Fibroblast of lung (primary cell): Measurements from ENCODE around the gene CLPX. TPM values are rescaled to one million over a fixed set of nuclear protein-coding genes. Genes with fewer than 3 reads are reported as not detected.
"Not testable (repeated sequence)": the region's sequence is repeated elsewhere in the genome, so short reads cannot be mapped to it uniquely, and the experiment has no call there.

ENCODE experiments used
- DNase-seq, 2 donors: peaks; one replicate each; pipeline versions ENCODE4 v3.0.0 to v3.0.0-alpha.2; 2010; ENCODE audit warnings: low read depth in 2 of 2
- H2AFZ ChIP-seq: 2 replicates; pipeline ENCODE4 v1.5.1; 2012; ENCODE audit warnings: low read length, control low read depth, inconsistent platforms
- H3K27ac ChIP-seq: 2 replicates; pipeline ENCODE4 v1.5.1; 2011; ENCODE audit warnings: low read length, control low read depth; ENCODE audit not compliant: insufficient read depth
- H3K27me3 ChIP-seq: 2 replicates; pipeline ENCODE4 v1.5.1; 2011; ENCODE audit warnings: mild to moderate bottlenecking, low read length; ENCODE audit not compliant: control insufficient read depth, insufficient read depth
- H3K36me3 ChIP-seq: 2 replicates; pipeline ENCODE4 v1.5.1; 2011; ENCODE audit warnings: low read length; ENCODE audit not compliant: control insufficient read depth, insufficient read depth
- H3K4me1 ChIP-seq: 2 replicates; pipeline ENCODE4 v1.5.1; 2011; ENCODE audit warnings: low read length; ENCODE audit not compliant: control insufficient read depth, insufficient read depth; ENCODE audit errors: extremely low read depth
- H3K4me2 ChIP-seq: 2 replicates; pipeline ENCODE4 v1.5.1; 2011; ENCODE audit warnings: low read length, control low read depth; ENCODE audit not compliant: insufficient read depth; ENCODE audit errors: extremely low read depth
- H3K4me3 ChIP-seq, 4 experiments: fragments of 200-600 bp in 1 of 4; sonication (generic) in 1 of 4; replicated peaks in 1 of 4; 2 replicates each; pipeline ENCODE4 v1.5.1; 2011 to 2016; ENCODE audit warnings: low read length in 4 of 4, low read depth in 3 of 4, mild to moderate bottlenecking in 3 of 4, control low read depth in 2 of 4, inconsistent platforms in 1 of 4, mixed read lengths in 1 of 4; ENCODE audit not compliant: insufficient read depth in 1 of 4; ENCODE audit errors: control extremely low read depth in 1 of 4
- H3K79me2 ChIP-seq: 2 replicates; pipeline ENCODE4 v1.5.1; 2012; ENCODE audit warnings: mild to moderate bottlenecking, low read length, inconsistent platforms; ENCODE audit not compliant: control insufficient read depth, insufficient read depth
- H3K9ac ChIP-seq: 2 replicates; pipeline ENCODE4 v1.5.1; 2011; ENCODE audit warnings: mild to moderate bottlenecking, low read length, control low read depth; ENCODE audit not compliant: insufficient read depth
- H3K9me3 ChIP-seq: 2 replicates; pipeline ENCODE4 v1.5.1; 2012; ENCODE audit warnings: low read depth, low read length; ENCODE audit not compliant: control insufficient read depth, insufficient read depth
- H4K20me1 ChIP-seq: 2 replicates; pipeline ENCODE4 v1.5.1; 2011; ENCODE audit warnings: low read length; ENCODE audit not compliant: control insufficient read depth, insufficient read depth; ENCODE audit errors: extremely low read depth
- EZH2 ChIP-seq: IDR thresholded peaks from 2 replicates; pipeline ENCODE4 v1.5.1; 2012; ENCODE audit warnings: low read length, control low read depth, mild to moderate bottlenecking; ENCODE audit errors: missing control alignments
- polyA plus RNA-seq, 2 donors: library from polyadenylated mRNA; depleted of rRNA in 1 of 2; stranded (reverse) in 1 of 2; unstranded in 1 of 2; fragments of >200 nt; gene quantifications; 2 replicates each; pipeline ENCODE4 v1.2.1, GENCODE V29; 2011 to 2012; ENCODE audit warnings: missing spikeins in 1 of 2
- total RNA-seq: library from RNA; depleted of rRNA; stranded (reverse); fragments of >200 nt; gene quantifications from 2 replicates; pipeline ENCODE4 v1.2.1, GENCODE V29; 2014
- TF ChIP-seq, protein P1 (sequence below), 2 donors: IDR thresholded peaks in 1 of 2; conservative IDR thresholded peaks in 1 of 2; 1 replicate in 1 of 2; 2 replicates in 1 of 2; pipeline ENCODE4 v1.5.1; 2011 to 2012; ENCODE audit warnings: low read length in 2 of 2, control low read depth in 1 of 2, inconsistent platforms in 1 of 2, low read depth in 1 of 2, mild to moderate bottlenecking in 1 of 2

Gene CLPX
- total and polyA plus RNA-seq, 2 donors (not counting 1 experiment from before 2014, with no cell fraction given) = 36.2 to 53.4 TPM

DNA sequence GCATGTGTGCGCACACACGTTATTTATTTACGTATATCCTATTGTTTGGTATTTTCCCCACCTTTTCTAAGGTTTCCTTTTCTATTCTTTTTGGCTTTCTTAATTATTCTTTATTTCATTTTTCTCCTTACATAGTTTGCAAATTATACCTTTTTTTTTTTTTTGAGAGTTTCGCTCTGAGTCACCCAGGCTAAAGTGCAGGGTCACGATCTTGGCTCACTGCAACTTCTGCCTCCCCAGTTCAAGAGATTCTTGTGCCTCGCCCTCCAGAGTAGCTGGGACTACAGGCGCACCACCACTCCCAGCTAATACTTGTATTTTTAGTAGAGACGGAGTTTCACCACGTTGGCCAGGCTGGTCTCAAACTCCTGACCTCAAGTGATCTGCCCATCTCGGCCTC lies 46.2 kb upstream of the CLPX start:
- H3K79me2 ChIP-seq = no peaks in the 10 kb centered on the region
- H3K4me2 ChIP-seq = no peak overlapping the region
- H3K4me1 ChIP-seq = no peaks in the 10 kb centered on the region
- H3K27ac ChIP-seq = no peak overlapping the region
- TF ChIP-seq, protein P1, sequence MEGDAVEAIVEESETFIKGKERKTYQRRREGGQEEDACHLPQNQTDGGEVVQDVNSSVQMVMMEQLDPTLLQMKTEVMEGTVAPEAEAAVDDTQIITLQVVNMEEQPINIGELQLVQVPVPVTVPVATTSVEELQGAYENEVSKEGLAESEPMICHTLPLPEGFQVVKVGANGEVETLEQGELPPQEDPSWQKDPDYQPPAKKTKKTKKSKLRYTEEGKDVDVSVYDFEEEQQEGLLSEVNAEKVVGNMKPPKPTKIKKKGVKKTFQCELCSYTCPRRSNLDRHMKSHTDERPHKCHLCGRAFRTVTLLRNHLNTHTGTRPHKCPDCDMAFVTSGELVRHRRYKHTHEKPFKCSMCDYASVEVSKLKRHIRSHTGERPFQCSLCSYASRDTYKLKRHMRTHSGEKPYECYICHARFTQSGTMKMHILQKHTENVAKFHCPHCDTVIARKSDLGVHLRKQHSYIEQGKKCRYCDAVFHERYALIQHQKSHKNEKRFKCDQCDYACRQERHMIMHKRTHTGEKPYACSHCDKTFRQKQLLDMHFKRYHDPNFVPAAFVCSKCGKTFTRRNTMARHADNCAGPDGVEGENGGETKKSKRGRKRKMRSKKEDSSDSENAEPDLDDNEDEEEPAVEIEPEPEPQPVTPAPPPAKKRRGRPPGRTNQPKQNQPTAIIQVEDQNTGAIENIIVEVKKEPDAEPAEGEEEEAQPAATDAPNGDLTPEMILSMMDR (conservative IDR thresholded peaks at IDR 0.05 in 1 of 2, IDR thresholded peaks at IDR 0.05 in 1 of 2; ENCODE audit: low read depth in 1 of 2, low read length in 2 of 2) = no peak
- no peak for TF ChIP-seq EZH2
- H4K20me1 ChIP-seq = no peaks in the 10 kb centered on the region
- H3K36me3 ChIP-seq = no peaks in the 10 kb centered on the region
- no peaks in the 10 kb centered on the region for H3K9me3 ChIP-seq
- H3K4me3 ChIP-seq = no peak overlapping the region
- DNase-seq = no peak
- no peak overlapping the region for H2AFZ ChIP-seq
- H3K27me3 ChIP-seq = no peaks in the 10 kb centered on the region
- no peak overlapping the region for H3K9ac ChIP-seq

DNA sequence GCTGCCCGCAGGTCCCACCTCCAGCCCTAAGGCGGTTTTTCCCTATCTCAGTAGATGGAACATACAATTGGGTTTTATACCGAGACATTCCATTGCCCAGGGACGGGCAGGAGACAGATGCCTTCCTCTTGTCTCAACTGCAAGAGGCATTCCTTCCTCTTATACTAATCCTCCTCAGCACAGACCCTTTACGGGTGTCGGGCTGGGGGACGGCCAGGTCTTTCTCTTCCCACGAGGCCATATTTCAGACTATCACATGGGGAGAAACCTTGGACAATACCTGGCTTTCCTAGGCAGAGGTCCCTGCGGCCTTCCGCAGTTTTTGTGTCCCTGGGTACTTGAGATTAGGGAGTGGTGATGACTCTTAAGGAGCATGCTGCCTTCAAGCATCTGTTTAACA lies 41.8 kb upstream of the CLPX start:
- H3K9me3 ChIP-seq, H3K4me1 ChIP-seq, H3K27me3 ChIP-seq, H2AFZ ChIP-seq, H3K9ac ChIP-seq, H3K4me2 ChIP-seq, H3K4me3 ChIP-seq, DNase-seq, H3K27ac ChIP-seq, H4K20me1 ChIP-seq, H3K79me2 ChIP-seq, H3K36me3 ChIP-seq: not testable (repeated sequence)

DNA sequence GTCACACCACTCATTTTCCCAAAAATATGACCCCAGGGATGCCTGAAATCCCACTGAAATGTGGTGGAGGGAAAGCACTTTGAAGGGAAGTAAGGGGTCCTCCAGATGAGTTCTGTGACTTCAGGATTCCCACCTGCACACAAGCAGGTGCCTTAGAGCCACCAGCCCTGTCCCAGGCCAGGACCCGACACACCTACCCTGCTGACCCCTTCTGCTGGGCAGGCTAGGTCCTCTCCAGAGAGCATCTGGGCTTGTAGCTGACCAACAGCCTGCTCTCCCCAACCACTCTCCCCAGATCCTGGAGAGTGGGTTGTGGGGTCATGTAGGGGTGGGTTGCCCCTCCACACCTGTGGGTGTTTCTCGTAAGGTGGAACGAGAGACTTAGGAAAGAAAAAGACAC lies 41.1 kb upstream of the CLPX start:
- no peak overlapping the region for H3K27ac ChIP-seq
- H3K4me1 ChIP-seq = no peaks in the 10 kb centered on the region
- TF ChIP-seq, protein P1 (conservative IDR thresholded peaks at IDR 0.05 in 1 of 2, IDR thresholded peaks at IDR 0.05 in 1 of 2; ENCODE audit: low read depth in 1 of 2, low read length in 2 of 2) = no peak
- TF ChIP-seq EZH2 = no peak
- no peak overlapping the region for H2AFZ ChIP-seq
- no peak for DNase-seq
- no peak overlapping the region for H3K9ac ChIP-seq
- H3K4me3 ChIP-seq = no peak overlapping the region
- no peaks in the 10 kb centered on the region for H3K9me3 ChIP-seq
- no peaks in the 10 kb centered on the region for H3K36me3 ChIP-seq
- no peaks in the 10 kb centered on the region for H3K79me2 ChIP-seq
- no peaks in the 10 kb centered on the region for H4K20me1 ChIP-seq
- H3K27me3 ChIP-seq = no peaks in the 10 kb centered on the region
- no peak overlapping the region for H3K4me2 ChIP-seq
